Muscle layer of colon (tissue), 2 donors: ENCODE measurements around the gene DGKQ.
A peak's percentile ranks its signal among the peaks of the same experiment; 100 is the strongest.
"Not testable (repeated sequence)": the region's sequence is repeated elsewhere in the genome, so short reads cannot be mapped to it uniquely, and the experiment has no call there.

ENCODE experiments used
- H3K27ac ChIP-seq: one replicate; pipeline ENCODE4 v1.7.0; 2013; ENCODE audit warnings: low read depth, mild to moderate bottlenecking, low read length, moderate library complexity
- H3K27me3 ChIP-seq, 2 donors: one replicate each; pipeline ENCODE4 v1.7.0; 2013; ENCODE audit warnings: low read length in 2 of 2, mild to moderate bottlenecking in 2 of 2; ENCODE audit not compliant: insufficient read depth in 2 of 2, control insufficient read depth in 1 of 2
- H3K36me3 ChIP-seq: one replicate; pipeline ENCODE4 v1.7.0; 2013; ENCODE audit warnings: mild to moderate bottlenecking, low read length; ENCODE audit not compliant: insufficient read depth
- H3K4me1 ChIP-seq: one replicate; pipeline ENCODE4 v1.7.0; 2013; ENCODE audit warnings: mild to moderate bottlenecking, low read length; ENCODE audit not compliant: insufficient read depth
- H3K4me3 ChIP-seq, 2 donors: one replicate each; pipeline ENCODE4 v1.7.0; 2013; ENCODE audit warnings: low read length in 2 of 2, low read depth in 1 of 2, mild to moderate bottlenecking in 1 of 2, moderate library complexity in 1 of 2
- H3K9ac ChIP-seq: one replicate; pipeline ENCODE4 v1.7.0; 2013; ENCODE audit warnings: low read length
- H3K9me3 ChIP-seq: one replicate; pipeline ENCODE4 v1.7.0; 2013; ENCODE audit warnings: mild to moderate bottlenecking, low read length
- donor health status: abdominal sarcoma.
- donor health status: Adenocarcinoma of cecum.

The DGKQ gene

DNA sequence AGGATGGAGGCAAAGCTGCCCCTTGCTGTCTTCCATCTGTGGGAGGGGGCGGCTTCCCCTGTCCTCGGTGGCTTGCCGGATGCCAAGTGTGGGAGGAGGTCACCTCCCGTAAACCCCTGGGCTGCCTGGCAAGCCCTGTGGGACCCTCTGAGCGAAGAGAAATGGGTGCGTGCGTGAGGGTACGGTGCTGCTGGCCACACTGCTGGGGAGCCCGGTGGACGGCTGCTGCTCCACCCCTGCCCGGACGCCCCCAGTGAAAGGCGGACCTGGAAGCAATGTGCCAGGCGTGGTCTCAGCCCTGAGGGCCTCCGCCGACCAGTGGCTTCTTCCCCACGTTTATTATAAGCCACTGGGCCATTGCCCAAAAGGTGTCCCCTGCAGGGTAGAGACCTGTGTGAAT is 8.9 kb upstream of the DGKQ start:
- Histone ChIP-seq H3K9me3 (no peaks in the 10 kb centered on the region), H3K27me3 (no peaks in the 10 kb centered on the region), H3K4me1 (peaks cover 8% of the 10 kb centered on the region), H3K36me3 (no peaks in the 10 kb centered on the region), H3K4me3 (no peak overlapping the region), H3K27ac (no peak overlapping the region), H3K9ac (no peak overlapping the region)

GRCh38 chr4:978957-979701 is 5.8 kb upstream of the DGKQ start:
- Histone ChIP-seq H3K9me3 (no peaks in the 10 kb centered on the region), H3K4me1 (no peaks in the 10 kb centered on the region), H3K27ac (no peak overlapping the region), H3K27me3 (no peaks in the 10 kb centered on the region), H3K9ac (no peak overlapping the region), H3K36me3 (no peaks in the 10 kb centered on the region), H3K4me3 (no peak overlapping the region)

DNA sequence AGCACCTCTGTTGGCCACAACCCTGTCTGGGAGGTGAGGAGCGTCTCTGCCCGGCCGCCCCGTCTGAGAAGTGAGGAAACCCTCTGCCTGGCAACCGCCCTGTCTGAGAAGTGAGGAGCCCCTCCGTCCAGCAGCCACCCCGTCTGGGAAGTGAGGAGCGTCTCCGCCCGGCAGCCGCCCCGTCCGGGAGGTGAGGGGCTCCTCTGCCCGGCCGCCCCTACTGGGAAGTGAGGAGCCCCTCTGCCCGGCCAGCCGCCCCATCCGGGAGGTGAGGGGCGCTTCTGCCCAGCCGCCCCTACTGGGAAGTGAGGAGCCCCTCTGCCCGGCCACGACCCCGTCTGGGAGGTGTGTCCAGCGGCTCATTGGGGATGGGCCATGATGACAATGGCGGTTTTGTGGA is 2.6 kb upstream of the DGKQ start:
- H3K27ac ChIP-seq, H3K4me3 ChIP-seq, H3K36me3 ChIP-seq, H3K9ac ChIP-seq, H3K9me3 ChIP-seq, H3K27me3 ChIP-seq: not testable (repeated sequence)
- H3K4me1 ChIP-seq: peaks cover 16% of the 10 kb centered on the region

DNA sequence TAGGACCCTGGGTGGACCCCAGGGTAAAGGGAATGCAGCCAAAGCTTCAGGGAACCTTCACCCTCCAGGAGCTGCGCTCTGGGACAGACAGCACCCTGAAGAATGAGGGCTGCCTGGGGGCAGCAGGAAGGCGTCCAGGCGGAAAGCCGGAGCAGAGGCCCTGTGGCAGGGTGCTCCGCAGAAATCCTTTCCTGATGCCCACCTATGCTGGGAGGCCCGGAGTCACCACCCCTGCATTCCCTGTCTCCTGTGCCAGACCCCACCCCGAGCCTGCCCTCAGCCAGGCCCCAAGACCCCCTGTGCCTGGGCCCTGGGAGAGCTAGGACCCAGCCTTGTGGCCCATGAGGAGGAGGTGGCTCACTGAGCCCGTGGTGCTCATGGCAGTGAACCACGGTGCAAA is 1.3 kb upstream of the DGKQ start:
- no peaks in the 10 kb centered on the region for H3K36me3 ChIP-seq
- H3K9me3 ChIP-seq: no peaks in the 10 kb centered on the region
- peaks cover 21% of the 10 kb centered on the region for H3K4me1 ChIP-seq
- no peak overlapping the region for H3K27ac ChIP-seq
- no peak overlapping the region for H3K9ac ChIP-seq
- no peak overlapping the region for H3K4me3 ChIP-seq
- no peaks in the 10 kb centered on the region for H3K27me3 ChIP-seq

DNA sequence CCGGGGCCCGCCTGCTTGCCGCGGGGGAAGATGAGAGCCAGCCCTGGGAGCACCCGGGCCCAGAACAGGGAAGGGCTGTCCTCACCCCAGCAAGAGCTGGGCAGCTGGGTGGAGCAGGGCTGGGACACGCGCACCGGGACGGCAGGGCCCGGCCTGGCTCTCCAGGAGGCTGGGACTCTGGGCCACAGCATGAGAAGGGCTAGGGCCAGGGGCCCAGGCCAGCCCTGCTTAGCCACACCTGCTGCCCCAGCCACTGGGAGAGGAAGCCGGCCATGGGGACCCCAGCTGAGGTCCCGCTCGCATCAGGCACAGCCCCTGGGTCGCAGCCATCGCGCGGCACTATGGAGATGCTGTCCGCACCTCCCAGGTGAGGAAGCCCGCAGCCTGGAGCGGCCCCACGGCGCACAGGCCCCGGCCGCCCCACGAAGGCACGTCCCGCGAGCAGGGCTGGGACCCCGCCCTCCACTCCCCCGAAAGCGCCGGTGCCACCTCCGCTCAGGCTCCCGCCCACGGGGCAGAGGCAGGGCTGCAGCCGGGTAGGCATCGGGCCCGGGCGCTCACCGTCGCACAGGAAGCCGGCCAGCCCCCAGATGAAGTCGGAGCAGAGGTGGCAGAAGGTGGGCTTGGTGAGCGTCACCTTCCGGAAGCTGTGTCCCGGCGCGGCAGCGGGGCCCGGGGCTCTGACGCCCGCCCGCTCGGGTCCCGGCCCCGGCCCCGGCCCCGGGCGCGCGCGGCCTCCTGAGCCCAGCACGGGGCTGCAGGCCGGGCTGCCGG is 531 bp downstream of the DGKQ start:
- Histone ChIP-seq H3K36me3 (no peaks in the 10 kb centered on the region), H3K27ac (peak overlapping the region; percentile 24), H3K27me3 (peaks cover 0 to 10% of the 10 kb centered on the region in 2 donors), H3K4me3 (peak overlapping the region; percentile 66 to 75), H3K4me1 (peaks cover 21% of the 10 kb centered on the region), H3K9me3 (no peaks in the 10 kb centered on the region), H3K9ac (no peak overlapping the region)

- peak overlapping the region in 1 of 2 donors; percentile 66 for H3K4me3 ChIP-seq
- H3K27me3 ChIP-seq: peaks cover 0 to 14% of the 10 kb centered on the region in 2 donors
- peaks cover 21% of the 10 kb centered on the region for H3K4me1 ChIP-seq
- no peak overlapping the region for H3K27ac ChIP-seq
- no peaks in the 10 kb centered on the region for H3K9me3 ChIP-seq
- no peaks in the 10 kb centered on the region for H3K36me3 ChIP-seq
- no peak overlapping the region for H3K9ac ChIP-seq
Measured at GRCh38 chr4:971666-972500, 1.5 kb downstream of the DGKQ start.

- H3K4me1 ChIP-seq: peaks cover 21% of the 10 kb centered on the region
- peaks cover 0 to 14% of the 10 kb centered on the region in 2 donors for H3K27me3 ChIP-seq
- no peaks in the 10 kb centered on the region for H3K36me3 ChIP-seq
- no peak overlapping the region for H3K9ac ChIP-seq
- no peak overlapping the region for H3K4me3 ChIP-seq
- H3K27ac ChIP-seq: no peak overlapping the region
- H3K9me3 ChIP-seq: no peaks in the 10 kb centered on the region
Measured at GRCh38 chr4:970854-971520, 2.4 kb downstream of the DGKQ start.

- Histone ChIP-seq H3K36me3 (peaks cover 3% of the 10 kb centered on the region), H3K9me3 (no peaks in the 10 kb centered on the region), H3K27me3 (peaks cover 0 to 14% of the 10 kb centered on the region in 2 donors), H3K4me3 (no peak overlapping the region), H3K4me1 (peaks cover 21% of the 10 kb centered on the region), H3K9ac (no peak overlapping the region), H3K27ac (no peak overlapping the region)
Measured at GRCh38 chr4:970046-970745, 3.2 kb downstream of the DGKQ start.

GRCh38 chr4:968621-969394 is 4.6 kb downstream of the DGKQ start:
- H3K4me1 ChIP-seq: peaks cover 21% of the 10 kb centered on the region
- H3K27me3 ChIP-seq: peaks cover 0 to 14% of the 10 kb centered on the region in 2 donors
- no peak overlapping the region for H3K4me3 ChIP-seq
- peaks cover 4% of the 10 kb centered on the region for H3K36me3 ChIP-seq
- no peak overlapping the region for H3K9ac ChIP-seq
- no peaks in the 10 kb centered on the region for H3K9me3 ChIP-seq
- H3K27ac ChIP-seq: no peak overlapping the region

DNA sequence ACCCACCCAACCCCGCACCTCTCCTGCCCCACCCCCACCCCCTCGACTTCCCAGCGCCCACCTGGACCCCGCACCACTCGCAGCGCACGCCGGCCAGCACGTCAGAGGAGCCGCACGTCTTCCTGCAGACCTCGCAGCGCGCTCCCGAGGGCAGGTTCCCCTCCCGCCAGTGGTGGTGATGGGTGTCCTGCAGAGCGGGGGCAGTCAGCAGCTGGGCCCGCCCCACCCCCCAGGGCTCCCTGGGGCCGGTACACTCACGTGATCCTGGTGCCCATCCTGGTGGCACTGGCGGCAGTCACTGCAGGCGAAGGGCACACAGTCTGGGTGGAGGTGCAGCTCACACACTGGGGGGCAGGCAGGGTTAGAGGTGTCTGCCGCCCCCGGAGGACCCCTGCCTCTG is 5.1 kb downstream of the DGKQ start:
- Histone ChIP-seq H3K9me3 (no peaks in the 10 kb centered on the region), H3K36me3 (peaks cover 4% of the 10 kb centered on the region), H3K4me1 (peaks cover 21% of the 10 kb centered on the region), H3K27me3 (peaks cover 0 to 14% of the 10 kb centered on the region in 2 donors), H3K4me3 (no peak overlapping the region), H3K9ac (no peak overlapping the region), H3K27ac (no peak overlapping the region)
